Hepatocyte (in vitro differentiated cells): Measurements from ENCODE around the gene FN3K.
"Not testable (repeated sequence)": the region's sequence is repeated elsewhere in the genome, so short reads cannot be mapped to it uniquely, and the experiment has no call there.

Source experiments
- EZH2 ChIP-seq: fragments of 200-600 bp; sonication (generic); IDR thresholded peaks from 2 replicates; pipeline ENCODE4 v1.6.1; 2016; ENCODE audit warnings: antibody characterized with exemption, mild to moderate bottlenecking, borderline replicate concordance
- TF ChIP-seq, protein P1 (sequence below): fragments of 200-600 bp; sonication (generic); IDR thresholded peaks from 2 replicates; pipeline ENCODE4 v1.5.1; 2016; ENCODE audit warnings: antibody characterized with exemption, mild to moderate bottlenecking; ENCODE audit not compliant: poor library complexity

DNA sequence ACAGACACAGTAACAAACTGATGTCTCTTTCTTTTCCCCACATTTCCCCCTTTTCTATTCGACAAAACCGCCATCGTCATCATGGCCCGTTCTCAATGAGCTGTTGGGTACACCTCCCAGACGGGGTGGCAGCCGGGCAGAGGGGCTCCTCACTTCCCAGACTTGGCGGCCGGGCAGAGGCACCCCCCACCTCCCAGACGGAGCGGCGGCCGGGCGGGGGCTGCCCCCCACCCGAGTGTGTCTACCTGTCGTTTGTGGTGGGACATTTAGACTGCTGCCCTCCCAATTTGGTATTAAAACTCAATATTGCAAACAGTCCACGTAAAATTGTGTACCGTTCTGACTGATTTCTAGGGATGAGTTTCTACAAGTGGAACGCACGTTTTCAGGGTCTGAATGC lies 39.0 kb downstream of the FN3K start:
- not testable (repeated sequence) for TF ChIP-seq EZH2
- TF ChIP-seq, protein P1, sequence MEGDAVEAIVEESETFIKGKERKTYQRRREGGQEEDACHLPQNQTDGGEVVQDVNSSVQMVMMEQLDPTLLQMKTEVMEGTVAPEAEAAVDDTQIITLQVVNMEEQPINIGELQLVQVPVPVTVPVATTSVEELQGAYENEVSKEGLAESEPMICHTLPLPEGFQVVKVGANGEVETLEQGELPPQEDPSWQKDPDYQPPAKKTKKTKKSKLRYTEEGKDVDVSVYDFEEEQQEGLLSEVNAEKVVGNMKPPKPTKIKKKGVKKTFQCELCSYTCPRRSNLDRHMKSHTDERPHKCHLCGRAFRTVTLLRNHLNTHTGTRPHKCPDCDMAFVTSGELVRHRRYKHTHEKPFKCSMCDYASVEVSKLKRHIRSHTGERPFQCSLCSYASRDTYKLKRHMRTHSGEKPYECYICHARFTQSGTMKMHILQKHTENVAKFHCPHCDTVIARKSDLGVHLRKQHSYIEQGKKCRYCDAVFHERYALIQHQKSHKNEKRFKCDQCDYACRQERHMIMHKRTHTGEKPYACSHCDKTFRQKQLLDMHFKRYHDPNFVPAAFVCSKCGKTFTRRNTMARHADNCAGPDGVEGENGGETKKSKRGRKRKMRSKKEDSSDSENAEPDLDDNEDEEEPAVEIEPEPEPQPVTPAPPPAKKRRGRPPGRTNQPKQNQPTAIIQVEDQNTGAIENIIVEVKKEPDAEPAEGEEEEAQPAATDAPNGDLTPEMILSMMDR, result not testable (repeated sequence)
